SK-N-SH (cell line): ENCODE data around the gene ZNF467. TPM values are rescaled to one million over a fixed set of nuclear protein-coding genes. Genes with fewer than 3 reads are reported as not detected.

Experiments used
- CTCF ChIA-PET: fragments of 300-600, 350-600 bp; formaldehyde crosslinking; extraction: SDS; loops from one replicate; lab custom pipeline; 2021; lab: Yijun Ruan, JAX
- POLR2A ChIA-PET: fragments of 350-600 bp; sonication (Branson Sonifier 250); formaldehyde crosslinking; extraction: SDS; loops from one replicate; lab custom pipeline; 2020; ENCODE audit warnings: antibody characterized with exemption, inconsistent platforms; lab: Yijun Ruan, JAX
- DNase-seq: peaks from one replicate; pipeline ENCODE4 v3.0.0; 2012
- H2AFZ ChIP-seq: fragments of 200-600 bp; sonication (generic); 2 replicates; pipeline ENCODE4 v1.8.1; 2016; ENCODE audit warnings: antibody characterized with exemption, mild to moderate bottlenecking, low read depth
- H3F3A ChIP-seq: fragments of 200-600 bp; sonication (generic); replicated peaks from 2 replicates; pipeline ENCODE3; 2016; ENCODE audit warnings: antibody characterized with exemption, mild to moderate bottlenecking; ENCODE audit not compliant: insufficient read depth
- H3K27ac ChIP-seq, 2 experiments: fragments of 200-500 bp in 1 of 2; fragments of 200-600 bp in 1 of 2; sonication (Bioruptor generic) in 1 of 2; sonication (generic), shearing (Covaris generic) in 1 of 2; 2 replicates each; pipeline versions ENCODE4 v1.5.1 to v1.6.1; 2014 to 2016; ENCODE audit warnings: low read depth in 2 of 2, inconsistent platforms in 1 of 2, low read length in 1 of 2, mild to moderate bottlenecking in 1 of 2, mixed read lengths in 1 of 2
- H3K27me3 ChIP-seq: fragments of 200-600 bp; sonication (generic), shearing (Covaris generic); 2 replicates; pipeline ENCODE4 v1.6.1; 2016; ENCODE audit warnings: mixed run types; ENCODE audit not compliant: insufficient read depth
- H3K36me3 ChIP-seq, 2 experiments: fragments of 200-500 bp in 1 of 2; fragments of 200-600 bp in 1 of 2; sonication (Bioruptor generic) in 1 of 2; sonication (generic) in 1 of 2; replicated peaks in 1 of 2; 2 replicates each; pipeline versions ENCODE3 to v1.5.1; 2014 to 2016; ENCODE audit warnings: low read length in 1 of 2, mild to moderate bottlenecking in 1 of 2; ENCODE audit not compliant: insufficient read depth in 2 of 2, control insufficient read depth in 1 of 2
- H3K4me1 ChIP-seq, 2 experiments: fragments of 200-500 bp in 1 of 2; fragments of 200-600 bp in 1 of 2; sonication (Bioruptor generic) in 1 of 2; sonication (generic), shearing (Covaris generic) in 1 of 2; 2 replicates each; pipeline versions ENCODE4 v1.5.1 to v1.6.1; 2014 to 2016; ENCODE audit warnings: low read depth in 1 of 2, low read length in 1 of 2, mixed run types in 1 of 2; ENCODE audit not compliant: insufficient read depth in 2 of 2, control insufficient read depth in 1 of 2
- H3K4me2 ChIP-seq: fragments of 200-600 bp; sonication (generic), shearing (Covaris generic); 2 replicates; pipeline ENCODE4 v1.6.1; 2017; ENCODE audit warnings: mixed run types
- H3K4me3 ChIP-seq, 2 experiments: fragments of 200-500 bp in 1 of 2; fragments of 200-600 bp in 1 of 2; sonication (Bioruptor generic) in 1 of 2; sonication (generic), shearing (Covaris generic) in 1 of 2; 2 replicates each; pipeline versions ENCODE4 v1.5.1 to v1.8.1; 2014 to 2016; ENCODE audit warnings: low read depth in 2 of 2, inconsistent platforms in 1 of 2, low read length in 1 of 2, mild to moderate bottlenecking in 1 of 2, mixed read lengths in 1 of 2, moderate library complexity in 1 of 2
- H3K79me2 ChIP-seq: fragments of 200-600 bp; sonication (generic); 2 replicates; pipeline ENCODE4 v1.8.1; 2017; ENCODE audit warnings: mild to moderate bottlenecking; ENCODE audit not compliant: insufficient read depth
- H3K9ac ChIP-seq: fragments of 200-600 bp; sonication (generic); 2 replicates; pipeline ENCODE4 v1.6.1; 2017; ENCODE audit warnings: mixed run types
- H3K9me2 ChIP-seq: fragments of 200-600 bp; sonication (generic); 2 replicates; pipeline ENCODE4 v1.6.1; 2017; ENCODE audit warnings: mixed run types
- H3K9me3 ChIP-seq: fragments of 200-600 bp; sonication (generic); 2 replicates; pipeline ENCODE4 v1.6.1; 2017; ENCODE audit warnings: mixed run types, mild to moderate bottlenecking, moderate library complexity
- H4K20me1 ChIP-seq: fragments of 200-600 bp; sonication (generic); 2 replicates; pipeline ENCODE4 v1.6.1; 2017; ENCODE audit warnings: mild to moderate bottlenecking, mixed run types; ENCODE audit not compliant: insufficient read depth
- CHD2 ChIP-seq: fragments of 150-350 bp; IDR thresholded peaks from 2 replicates; pipeline ENCODE4 v1.6.1; 2018; ENCODE audit warnings: low read length; ENCODE audit not compliant: partially characterized antibody
- EP300 ChIP-seq, 2 experiments: IDR thresholded peaks; 2 replicates each; pipeline versions ENCODE4 v1.4.0 to v1.6.1; 2012; ENCODE audit warnings: borderline replicate concordance in 1 of 2, low read depth in 1 of 2, low read length in 1 of 2
- FOXM1 ChIP-seq: IDR thresholded peaks from 2 replicates; pipeline ENCODE4 v1.4.0; 2012; ENCODE audit warnings: low read depth, mild to moderate bottlenecking
- GABPA ChIP-seq: IDR thresholded peaks from 2 replicates; pipeline ENCODE4 v1.4.0; 2012; ENCODE audit warnings: low read depth, mild to moderate bottlenecking
- MEF2A ChIP-seq: IDR thresholded peaks from 2 replicates; pipeline ENCODE4 v1.4.0; 2012; ENCODE audit warnings: low read depth, borderline replicate concordance
- NRF1 ChIP-seq: IDR thresholded peaks from 2 replicates; pipeline ENCODE4 v1.6.1; 2012; ENCODE audit warnings: low read depth, mild to moderate bottlenecking, low read length
- POLR2AphosphoS5 ChIP-seq: IDR thresholded peaks from 2 replicates; pipeline ENCODE4 v1.6.1; 2012; ENCODE audit warnings: low read depth, low read length
- SMC3 ChIP-seq: IDR thresholded peaks from 2 replicates; pipeline ENCODE4 v1.6.1; 2012; ENCODE audit warnings: low read depth, low read length, improper control_type of control experiment
- TAF1 ChIP-seq: IDR thresholded peaks from 2 replicates; pipeline ENCODE4 v1.6.1; 2012; ENCODE audit warnings: low read depth, mild to moderate bottlenecking, low read length, moderate library complexity, borderline replicate concordance
- TEAD4 ChIP-seq: IDR thresholded peaks from 2 replicates; pipeline ENCODE4 v1.4.0; 2012; ENCODE audit warnings: mild to moderate bottlenecking, borderline replicate concordance; ENCODE audit not compliant: insufficient read depth
- WGBS: methylation state at CpG from one replicate; pipeline ENCODE4 v1.1.6; 2017; ENCODE audit warnings: low lambda C conversion rate; 5-methylcytosine and 5-hydroxymethylcytosine counted together
- polyA plus RNA-seq, 3 experiments: library from polyadenylated mRNA; depleted of rRNA; stranded (reverse); fragments of >200 nt; gene quantifications; 2 replicates each; pipeline ENCODE4 v1.2.3, GENCODE V29; 2012
- TF ChIP-seq, protein P1 (sequence below): IDR thresholded peaks from 2 replicates; pipeline ENCODE4 v1.4.0; 2012; ENCODE audit warnings: low read depth
- TF ChIP-seq, protein P2 (sequence below): fragments of 200-600 bp; sonication (generic); IDR thresholded peaks from 2 replicates; pipeline ENCODE4 v1.6.1; 2017; ENCODE audit warnings: antibody characterized with exemption, mild to moderate bottlenecking, moderate library complexity
- TF ChIP-seq, protein P3 (sequence below): IDR thresholded peaks from 2 replicates; pipeline ENCODE4 v1.6.1; 2012; ENCODE audit warnings: mild to moderate bottlenecking, low read depth, low read length, moderate library complexity
- TF ChIP-seq, protein P4 (sequence below): IDR thresholded peaks from 2 replicates; pipeline ENCODE4 v1.4.0; 2012; ENCODE audit warnings: low read depth, borderline replicate concordance

The ZNF467 gene
- polyA plus RNA-seq, 1 of the 3 experiments (the other 2 are of a cell fraction), result 4.1 TPM

DNA sequence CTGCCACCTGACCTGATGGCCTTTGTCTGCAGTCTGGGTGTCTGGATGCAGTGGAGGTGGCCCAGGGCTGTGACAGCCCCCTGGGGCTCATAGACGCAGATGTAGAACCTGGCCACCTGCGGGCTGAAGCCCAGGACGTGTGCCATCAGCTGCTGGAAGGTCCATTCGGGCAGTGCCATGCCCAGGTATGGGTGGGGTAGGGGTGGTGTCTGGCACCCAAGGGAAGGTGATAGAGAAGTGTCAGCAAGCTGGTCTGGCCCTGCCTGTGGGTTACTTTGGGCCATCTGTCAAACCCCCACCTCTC lies 6.1 kb upstream of the ZNF467 start:
- ChIA-PET POLR2A (no interaction called here), CTCF (interaction anchor here (1.5 to 12.5 kb wide), 4 partner anchors 10 to 38 kb away, joined by 5 to 132 read pairs (median 10); no protein-coding TSS in a partner anchor)
- no peak for TF ChIP-seq EP300 (IDR thresholded peaks at IDR 0.05; ENCODE audit: borderline replicate concordance in 1 of 2, low read depth in 1 of 2, low read length in 1 of 2)
- no peak for TF ChIP-seq TAF1
- TF ChIP-seq CHD2, result no peak
- TF ChIP-seq, protein P1, sequence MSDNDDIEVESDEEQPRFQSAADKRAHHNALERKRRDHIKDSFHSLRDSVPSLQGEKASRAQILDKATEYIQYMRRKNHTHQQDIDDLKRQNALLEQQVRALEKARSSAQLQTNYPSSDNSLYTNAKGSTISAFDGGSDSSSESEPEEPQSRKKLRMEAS, result no peak
- no peak for TF ChIP-seq NRF1
- no peak for TF ChIP-seq POLR2AphosphoS5
- TF ChIP-seq MEF2A, result no peak
- TF ChIP-seq, protein P2, sequence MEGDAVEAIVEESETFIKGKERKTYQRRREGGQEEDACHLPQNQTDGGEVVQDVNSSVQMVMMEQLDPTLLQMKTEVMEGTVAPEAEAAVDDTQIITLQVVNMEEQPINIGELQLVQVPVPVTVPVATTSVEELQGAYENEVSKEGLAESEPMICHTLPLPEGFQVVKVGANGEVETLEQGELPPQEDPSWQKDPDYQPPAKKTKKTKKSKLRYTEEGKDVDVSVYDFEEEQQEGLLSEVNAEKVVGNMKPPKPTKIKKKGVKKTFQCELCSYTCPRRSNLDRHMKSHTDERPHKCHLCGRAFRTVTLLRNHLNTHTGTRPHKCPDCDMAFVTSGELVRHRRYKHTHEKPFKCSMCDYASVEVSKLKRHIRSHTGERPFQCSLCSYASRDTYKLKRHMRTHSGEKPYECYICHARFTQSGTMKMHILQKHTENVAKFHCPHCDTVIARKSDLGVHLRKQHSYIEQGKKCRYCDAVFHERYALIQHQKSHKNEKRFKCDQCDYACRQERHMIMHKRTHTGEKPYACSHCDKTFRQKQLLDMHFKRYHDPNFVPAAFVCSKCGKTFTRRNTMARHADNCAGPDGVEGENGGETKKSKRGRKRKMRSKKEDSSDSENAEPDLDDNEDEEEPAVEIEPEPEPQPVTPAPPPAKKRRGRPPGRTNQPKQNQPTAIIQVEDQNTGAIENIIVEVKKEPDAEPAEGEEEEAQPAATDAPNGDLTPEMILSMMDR, result no peak
- TF ChIP-seq, protein P3, sequence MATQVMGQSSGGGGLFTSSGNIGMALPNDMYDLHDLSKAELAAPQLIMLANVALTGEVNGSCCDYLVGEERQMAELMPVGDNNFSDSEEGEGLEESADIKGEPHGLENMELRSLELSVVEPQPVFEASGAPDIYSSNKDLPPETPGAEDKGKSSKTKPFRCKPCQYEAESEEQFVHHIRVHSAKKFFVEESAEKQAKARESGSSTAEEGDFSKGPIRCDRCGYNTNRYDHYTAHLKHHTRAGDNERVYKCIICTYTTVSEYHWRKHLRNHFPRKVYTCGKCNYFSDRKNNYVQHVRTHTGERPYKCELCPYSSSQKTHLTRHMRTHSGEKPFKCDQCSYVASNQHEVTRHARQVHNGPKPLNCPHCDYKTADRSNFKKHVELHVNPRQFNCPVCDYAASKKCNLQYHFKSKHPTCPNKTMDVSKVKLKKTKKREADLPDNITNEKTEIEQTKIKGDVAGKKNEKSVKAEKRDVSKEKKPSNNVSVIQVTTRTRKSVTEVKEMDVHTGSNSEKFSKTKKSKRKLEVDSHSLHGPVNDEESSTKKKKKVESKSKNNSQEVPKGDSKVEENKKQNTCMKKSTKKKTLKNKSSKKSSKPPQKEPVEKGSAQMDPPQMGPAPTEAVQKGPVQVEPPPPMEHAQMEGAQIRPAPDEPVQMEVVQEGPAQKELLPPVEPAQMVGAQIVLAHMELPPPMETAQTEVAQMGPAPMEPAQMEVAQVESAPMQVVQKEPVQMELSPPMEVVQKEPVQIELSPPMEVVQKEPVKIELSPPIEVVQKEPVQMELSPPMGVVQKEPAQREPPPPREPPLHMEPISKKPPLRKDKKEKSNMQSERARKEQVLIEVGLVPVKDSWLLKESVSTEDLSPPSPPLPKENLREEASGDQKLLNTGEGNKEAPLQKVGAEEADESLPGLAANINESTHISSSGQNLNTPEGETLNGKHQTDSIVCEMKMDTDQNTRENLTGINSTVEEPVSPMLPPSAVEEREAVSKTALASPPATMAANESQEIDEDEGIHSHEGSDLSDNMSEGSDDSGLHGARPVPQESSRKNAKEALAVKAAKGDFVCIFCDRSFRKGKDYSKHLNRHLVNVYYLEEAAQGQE, result no peak
- no peak for TF ChIP-seq GABPA
- TF ChIP-seq, protein P4, sequence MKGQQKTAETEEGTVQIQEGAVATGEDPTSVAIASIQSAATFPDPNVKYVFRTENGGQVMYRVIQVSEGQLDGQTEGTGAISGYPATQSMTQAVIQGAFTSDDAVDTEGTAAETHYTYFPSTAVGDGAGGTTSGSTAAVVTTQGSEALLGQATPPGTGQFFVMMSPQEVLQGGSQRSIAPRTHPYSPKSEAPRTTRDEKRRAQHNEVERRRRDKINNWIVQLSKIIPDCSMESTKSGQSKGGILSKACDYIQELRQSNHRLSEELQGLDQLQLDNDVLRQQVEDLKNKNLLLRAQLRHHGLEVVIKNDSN, result no peak
- TF ChIP-seq FOXM1, result no peak
- TF ChIP-seq TEAD4, result no peak
- TF ChIP-seq SMC3, result no peak
- Histone ChIP-seq H3K9me3 (no peaks in the 10 kb centered on the region), H4K20me1 (no peaks in the 10 kb centered on the region), H3K4me3 (no peak overlapping the region), H3K27ac (no peak overlapping the region), H3K36me3 (no peaks in the 10 kb centered on the region), H3K27me3 (no peaks in the 10 kb centered on the region), H2AFZ (no peak overlapping the region), H3F3A (peaks cover 10% of the 10 kb centered on the region), H3K4me1 (peaks cover 0 to 45% of the 10 kb centered on the region in 2 experiments; a peak in 1 of 4 replicates), H3K9ac (no peak overlapping the region), H3K79me2 (no peaks in the 10 kb centered on the region), H3K4me2 (no peak overlapping the region), H3K9me2 (no peaks in the 10 kb centered on the region)
- DNase-seq, result no peak
- 54% methylated on average over 3 of the region's 4 CpGs for WGBS
